ENCODE measurements around the gene MOSMO.

Gene MOSMO

DNA sequence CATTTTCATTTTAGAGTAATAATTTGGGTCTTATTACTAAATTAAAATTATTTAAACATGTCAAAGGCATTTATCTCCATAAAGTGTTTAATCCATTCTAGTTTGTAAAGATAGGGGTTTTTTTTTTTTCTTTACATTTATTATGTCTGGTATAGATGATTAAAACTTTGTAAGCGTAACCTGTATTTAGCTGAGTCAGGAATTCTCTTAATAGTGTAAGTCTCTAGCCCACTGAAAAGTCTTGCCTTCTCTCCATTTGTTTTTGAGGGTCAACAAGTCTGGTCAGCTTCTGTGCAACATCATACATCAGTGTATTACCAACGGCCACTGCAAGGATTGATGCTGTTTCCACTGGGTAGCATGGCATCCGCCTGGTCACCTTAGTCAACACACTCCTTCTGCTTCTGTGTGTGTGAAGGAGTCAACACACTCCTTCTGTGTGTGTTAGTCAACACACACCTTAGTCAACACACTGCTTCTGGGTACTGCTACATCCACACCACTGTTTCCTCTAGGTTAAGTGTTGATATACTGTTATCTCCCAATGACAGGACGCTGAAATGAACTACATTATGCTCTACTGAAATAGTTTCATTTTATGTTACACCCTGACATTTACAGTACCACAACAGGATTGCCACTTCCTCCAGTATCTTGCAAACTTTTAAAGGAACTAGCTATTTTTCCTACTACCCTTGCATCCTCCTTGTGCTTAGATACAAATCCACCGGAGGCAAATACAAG, 47.1 kb downstream of the MOSMO start:
- DNase-seq (ENCODE audit: low read depth) = no peak
- no peak overlapping the region for H3K4me3 ChIP-seq (replicated peaks; ENCODE audit: low read depth, low read length)
- TF ChIP-seq, protein P1, sequence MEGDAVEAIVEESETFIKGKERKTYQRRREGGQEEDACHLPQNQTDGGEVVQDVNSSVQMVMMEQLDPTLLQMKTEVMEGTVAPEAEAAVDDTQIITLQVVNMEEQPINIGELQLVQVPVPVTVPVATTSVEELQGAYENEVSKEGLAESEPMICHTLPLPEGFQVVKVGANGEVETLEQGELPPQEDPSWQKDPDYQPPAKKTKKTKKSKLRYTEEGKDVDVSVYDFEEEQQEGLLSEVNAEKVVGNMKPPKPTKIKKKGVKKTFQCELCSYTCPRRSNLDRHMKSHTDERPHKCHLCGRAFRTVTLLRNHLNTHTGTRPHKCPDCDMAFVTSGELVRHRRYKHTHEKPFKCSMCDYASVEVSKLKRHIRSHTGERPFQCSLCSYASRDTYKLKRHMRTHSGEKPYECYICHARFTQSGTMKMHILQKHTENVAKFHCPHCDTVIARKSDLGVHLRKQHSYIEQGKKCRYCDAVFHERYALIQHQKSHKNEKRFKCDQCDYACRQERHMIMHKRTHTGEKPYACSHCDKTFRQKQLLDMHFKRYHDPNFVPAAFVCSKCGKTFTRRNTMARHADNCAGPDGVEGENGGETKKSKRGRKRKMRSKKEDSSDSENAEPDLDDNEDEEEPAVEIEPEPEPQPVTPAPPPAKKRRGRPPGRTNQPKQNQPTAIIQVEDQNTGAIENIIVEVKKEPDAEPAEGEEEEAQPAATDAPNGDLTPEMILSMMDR (IDR thresholded peaks at IDR 0.05; ENCODE audit: low read length, missing control alignments) = no peak

DNA sequence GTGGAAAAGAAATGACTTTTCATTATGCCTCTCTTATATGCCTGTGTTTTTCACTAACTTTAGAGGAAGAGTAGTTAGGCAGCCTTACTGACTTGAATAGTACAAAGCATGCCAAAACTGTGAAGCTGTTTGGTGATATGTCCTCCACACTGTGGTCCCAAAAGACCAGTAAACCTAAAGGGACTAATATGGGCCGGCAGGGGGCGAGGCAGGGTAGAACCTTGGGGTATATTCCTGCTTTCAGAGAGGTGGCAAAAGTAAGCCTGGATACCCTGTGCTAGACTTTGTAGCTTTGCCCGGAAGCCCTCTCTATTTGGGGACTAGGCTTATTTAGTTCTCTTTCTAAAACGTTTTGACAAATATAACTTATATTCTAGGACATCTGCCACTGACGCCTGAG, 48.0 kb downstream of the MOSMO start:
- no peak for DNase-seq (ENCODE audit: low read depth)
- no peak overlapping the region for H3K4me3 ChIP-seq (replicated peaks; ENCODE audit: low read depth, low read length)
- TF ChIP-seq, protein P1 (IDR thresholded peaks at IDR 0.05; ENCODE audit: low read length, missing control alignments) = peak; percentile 30

DNA sequence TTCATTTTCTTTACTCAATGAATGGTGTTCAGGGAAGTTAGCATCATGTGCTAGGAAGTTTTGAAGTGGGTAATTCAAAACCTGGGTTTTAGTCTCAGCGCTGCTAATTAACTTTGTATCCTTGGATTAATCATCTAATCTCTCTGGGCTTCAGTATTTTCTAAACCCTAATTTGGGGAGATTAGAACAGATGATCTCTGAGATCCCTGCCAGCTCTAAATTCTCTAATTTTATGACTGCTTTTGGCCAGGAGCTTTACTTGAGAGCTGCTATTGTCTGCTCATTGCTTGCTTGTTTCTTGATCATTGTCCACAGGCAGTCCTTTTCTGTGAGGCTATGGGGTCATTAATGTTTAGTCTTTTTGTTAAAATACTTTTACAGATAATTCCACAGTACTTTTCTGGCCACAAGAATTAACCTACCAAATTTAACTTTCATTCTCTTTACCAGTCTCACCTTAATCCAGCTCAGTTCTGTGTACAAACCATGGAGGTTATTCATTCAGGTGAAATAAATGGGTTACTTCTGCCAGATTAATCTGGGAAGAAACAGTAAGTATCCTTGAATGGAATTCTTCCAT, 56.1 kb downstream of the MOSMO start:
- H3K4me3 ChIP-seq (replicated peaks; ENCODE audit: low read depth, low read length) = no peak overlapping the region
- TF ChIP-seq, protein P1 (IDR thresholded peaks at IDR 0.05; ENCODE audit: low read length, missing control alignments) = no peak
- no peak for DNase-seq (ENCODE audit: low read depth)

DNA sequence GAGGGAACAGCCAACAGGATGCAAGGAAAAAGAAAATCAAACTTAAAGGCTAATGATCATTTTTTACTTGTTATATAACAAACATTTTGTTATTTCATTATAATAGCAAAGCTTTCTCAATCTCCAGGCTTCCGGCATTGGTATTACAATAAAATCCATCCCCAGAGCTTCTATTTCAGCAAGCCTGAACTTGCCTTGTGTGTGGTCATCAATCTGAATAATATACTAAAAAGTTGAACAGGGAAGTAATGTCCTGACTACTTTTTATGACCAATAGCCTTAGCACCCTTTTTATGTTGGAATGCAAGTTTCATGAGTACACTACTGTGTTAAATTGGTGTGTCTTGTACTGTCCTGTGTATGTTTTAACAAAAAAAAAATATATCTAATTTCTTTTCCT, 57.3 kb downstream of the MOSMO start:
- no peak overlapping the region for H3K4me3 ChIP-seq (replicated peaks; ENCODE audit: low read depth, low read length)
- no peak for DNase-seq (ENCODE audit: low read depth)

DNA sequence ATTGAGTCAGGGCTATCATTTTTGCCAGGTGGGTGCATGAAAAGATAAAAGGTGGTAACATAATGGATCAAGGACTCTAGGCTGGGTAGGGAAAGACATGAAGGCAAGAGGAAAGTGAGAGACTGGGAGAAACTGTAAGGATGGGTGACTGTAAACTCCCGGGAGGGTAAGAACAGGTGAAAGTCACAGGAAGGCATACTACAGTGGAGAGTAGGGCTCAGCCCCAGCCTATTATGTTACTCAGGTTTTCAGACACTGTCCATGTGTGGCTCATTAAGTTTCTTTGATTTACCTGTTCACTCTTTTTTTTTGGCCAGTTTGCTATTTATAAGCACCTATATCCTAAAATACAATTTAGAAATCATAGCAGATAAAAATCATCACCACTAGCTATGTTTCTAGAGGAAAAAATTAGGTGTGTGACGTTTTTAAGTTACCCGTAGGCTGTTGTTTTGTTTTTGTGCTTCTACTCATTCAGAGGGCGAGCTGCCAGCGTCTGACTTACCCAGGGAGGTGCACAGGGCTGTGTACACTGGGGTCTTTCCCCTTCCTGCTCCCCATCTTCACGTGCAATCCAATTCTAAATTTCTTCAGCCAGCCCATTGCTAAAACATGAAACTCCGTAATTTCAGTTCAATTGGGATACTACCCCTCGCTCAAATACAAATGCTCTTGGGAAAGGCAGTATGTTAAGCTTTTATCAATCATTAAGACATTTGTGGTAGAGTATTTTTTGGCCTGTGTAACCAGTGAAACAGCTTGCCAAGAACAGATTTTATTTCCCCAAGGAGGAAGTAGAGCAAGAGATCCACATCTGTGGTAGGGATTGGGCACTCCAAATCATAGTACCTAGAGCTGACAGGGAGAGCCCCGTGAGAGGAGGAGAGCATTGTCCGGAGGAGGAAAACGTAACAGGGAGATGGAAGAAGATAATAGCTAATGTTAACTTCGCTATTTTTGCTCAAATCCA, 62.7 kb downstream of the MOSMO start:
- DNase-seq (ENCODE audit: low read depth) = peak; percentile 58
- H3K4me3 ChIP-seq (replicated peaks; ENCODE audit: low read depth, low read length) = peak overlapping the region; percentile 25

More for the DNA sequence above, 57.3 kb downstream of the MOSMO start:
- TF ChIP-seq, protein P1 (IDR thresholded peaks at IDR 0.05; ENCODE audit: low read length, missing control alignments) = no peak

DNA sequence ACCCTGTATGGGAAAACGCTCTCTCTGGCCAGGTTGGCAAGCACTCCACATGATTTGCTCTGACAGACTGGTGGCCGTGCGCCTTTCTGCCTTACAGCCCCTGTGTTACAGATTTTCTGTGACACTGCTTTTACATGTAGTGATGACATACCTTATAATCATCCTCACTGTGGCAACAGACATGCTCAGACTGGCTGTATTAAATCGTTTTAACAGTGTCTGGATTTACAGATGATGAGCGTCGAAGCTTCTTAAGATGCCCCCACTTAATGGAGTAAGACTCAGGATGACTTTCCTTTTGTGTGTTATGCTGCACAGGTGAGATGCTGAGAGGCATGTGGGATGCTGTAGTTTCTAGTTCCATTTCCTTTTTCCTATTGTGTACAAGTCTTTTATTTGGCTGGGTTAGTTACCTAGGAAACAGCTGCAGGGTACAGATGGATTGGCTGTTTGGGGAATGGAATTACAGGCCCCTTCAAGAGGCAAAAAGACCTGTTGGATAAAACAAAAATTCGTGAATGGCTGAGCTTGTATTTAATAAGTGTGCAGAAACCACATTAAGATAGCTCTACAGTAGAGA, 63.5 kb downstream of the MOSMO start:
- peak overlapping the region; percentile 25 for H3K4me3 ChIP-seq (replicated peaks; ENCODE audit: low read depth, low read length)
- TF ChIP-seq, protein P1 (IDR thresholded peaks at IDR 0.05; ENCODE audit: low read length, missing control alignments) = no peak
- peak; percentile 36 for DNase-seq (ENCODE audit: low read depth)

More for the DNA sequence above, 62.7 kb downstream of the MOSMO start:
- TF ChIP-seq, protein P1 (IDR thresholded peaks at IDR 0.05; ENCODE audit: low read length, missing control alignments) = no peak
